SK-N-MC (cell line): ENCODE measurements around the gene AFTPH.

Source experiments
- EZH2 ChIP-seq: fragments of 200-600 bp; sonication (generic); IDR thresholded peaks from one replicate; pipeline ENCODE4 v1.6.1; 2017; ENCODE audit warnings: antibody characterized with exemption
- FOXP2 ChIP-seq: optimal IDR thresholded peaks from 2 replicates; pipeline ENCODE3; 2011; ENCODE audit warnings: mild to moderate bottlenecking, moderate library complexity; ENCODE audit not compliant: insufficient read depth; ENCODE audit errors: extremely low read length, control extremely low read depth
- POLR2AphosphoS5 ChIP-seq: IDR thresholded peaks from 2 replicates; pipeline ENCODE4 v1.6.1; 2012; ENCODE audit warnings: mild to moderate bottlenecking, low read depth, low read length, borderline replicate concordance

DNA sequence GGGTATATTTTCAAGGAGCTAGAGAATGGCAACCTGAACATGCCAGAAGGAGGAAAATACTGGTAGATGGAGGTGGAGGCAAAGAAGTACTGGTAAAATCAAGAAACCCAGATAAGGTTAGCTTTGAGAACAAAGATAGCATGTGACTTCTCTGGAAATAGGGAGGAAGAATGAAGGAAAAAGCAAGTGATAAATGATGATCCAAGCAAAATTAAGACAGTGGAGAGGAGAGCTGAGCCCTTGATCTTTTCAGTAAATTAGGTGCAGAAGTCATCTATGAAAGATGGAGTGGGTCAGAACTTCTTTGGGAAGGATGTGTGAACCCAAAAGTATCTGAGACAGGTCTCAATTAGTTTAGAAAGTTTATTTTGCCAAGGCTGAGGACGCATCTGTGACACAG lies 25.7 kb upstream of the AFTPH start:
- no peak for TF ChIP-seq POLR2AphosphoS5
- TF ChIP-seq EZH2 = no peak
- TF ChIP-seq FOXP2 = no peak
